OCI-LY7 (cell line): ENCODE results near the gene TRAPPC3L. TPM values are rescaled to one million over a fixed set of nuclear protein-coding genes. Genes with fewer than 3 reads are reported as not detected.

ENCODE experiments used
- BruUV-seq: library from RNA; stranded (reverse); fragments of 400-500 nt; replicated peaks from 2 replicates; lab custom pipeline; 2021; lab: Mats Ljungman, UMichigan
- CTCF ChIA-PET: fragments of 300-600 bp; sonication (Branson Sonifier 250); formaldehyde crosslinking; loops from one replicate; lab custom pipeline; 2022; ENCODE audit warnings: antibody characterized with exemption; ENCODE audit not compliant: unreplicated experiment; lab: Charles Lee
- POLR2A ChIA-PET: fragments of 300-600 bp; sonication (Branson Sonifier 250); formaldehyde crosslinking; loops from one replicate; lab custom pipeline; 2022; ENCODE audit warnings: antibody characterized with exemption; lab: Charles Lee
- DNase-seq: peaks from one replicate; pipeline ENCODE4 v3.0.0-alpha.2; 2015; ENCODE audit warnings: low spot score
- H2AFZ ChIP-seq: fragments of 200-600 bp; sonication (generic), shearing (Covaris generic); 2 replicates; pipeline ENCODE4 v1.6.1; 2014; ENCODE audit warnings: mild to moderate bottlenecking, antibody characterized with exemption, low read length, moderate library complexity
- H3K27ac ChIP-seq: fragments of 200-600 bp; sonication (generic); 2 replicates; pipeline ENCODE4 v1.5.1; 2014; ENCODE audit warnings: mixed run types, low read depth, mild to moderate bottlenecking, moderate library complexity, low read length, inconsistent platforms; ENCODE audit not compliant: poor library complexity, severe bottlenecking
- H3K36me3 ChIP-seq: fragments of 200-600 bp; sonication (generic); 2 replicates; pipeline ENCODE4 v1.6.1; 2014; ENCODE audit warnings: mild to moderate bottlenecking, antibody characterized with exemption, low read length, moderate library complexity, mixed read lengths; ENCODE audit not compliant: insufficient read depth
- H3K4me1 ChIP-seq: fragments of 200-600 bp; sonication (generic); 2 replicates; pipeline ENCODE4 v1.5.1; 2014; ENCODE audit warnings: mild to moderate bottlenecking, low read length; ENCODE audit not compliant: insufficient read depth, poor library complexity, severe bottlenecking
- H3K4me2 ChIP-seq: fragments of 200-600 bp; sonication (generic); 2 replicates; pipeline ENCODE4 v1.6.1; 2014; ENCODE audit warnings: mild to moderate bottlenecking, low read length
- H3K4me3 ChIP-seq: fragments of 200-600 bp; sonication (generic); 2 replicates; pipeline ENCODE4 v1.5.1; 2014; ENCODE audit warnings: mild to moderate bottlenecking, low read depth, low read length; ENCODE audit not compliant: poor library complexity, severe bottlenecking
- H3K79me2 ChIP-seq: fragments of 200-600 bp; sonication (generic); 2 replicates; pipeline ENCODE4 v1.6.1; 2016; ENCODE audit warnings: low read depth, mild to moderate bottlenecking, low read length, moderate library complexity, mixed read lengths; ENCODE audit not compliant: insufficient read depth
- H3K9me2 ChIP-seq: fragments of 200-600 bp; sonication (generic); 2 replicates; pipeline ENCODE4 v1.6.1; 2016; ENCODE audit warnings: mild to moderate bottlenecking, low read length, mixed read lengths; ENCODE audit not compliant: insufficient read depth
- H3K9me3 ChIP-seq: fragments of 200-600 bp; sonication (generic); 2 replicates; pipeline ENCODE4 v1.6.1; 2014; ENCODE audit warnings: mild to moderate bottlenecking, mixed run types, low read length, mixed read lengths
- H4K20me1 ChIP-seq: fragments of 200-600 bp; sonication (generic); 2 replicates; pipeline ENCODE4 v1.6.1; 2014; ENCODE audit warnings: mild to moderate bottlenecking, antibody characterized with exemption, low read length, moderate library complexity, mixed read lengths; ENCODE audit not compliant: insufficient read depth
- CTCF ChIP-seq: fragments of 200-600 bp; sonication (generic); conservative IDR thresholded peaks from 2 replicates; pipeline ENCODE4 v1.5.1; 2014; ENCODE audit warnings: mild to moderate bottlenecking, antibody characterized with exemption, low read length, moderate library complexity, mixed read lengths
- EZH2phosphoT487 ChIP-seq: fragments of 200-600 bp; sonication (generic); IDR thresholded peaks from 2 replicates; pipeline ENCODE4 v1.6.1; 2018; ENCODE audit warnings: low read depth, borderline replicate concordance, mild to moderate bottlenecking, mixed run types, antibody characterized with exemption, low read length, moderate library complexity, mixed read lengths
- intact Hi-C: fragments of 100-400 bp; cut with micrococcal nuclease; formaldehyde crosslinking; loops from one replicate; pipeline ENCODE4 v1.10.0; 2022; ENCODE audit not compliant: unreplicated experiment
- total RNA-seq, 2 experiments: library from RNA; depleted of rRNA in 1 of 2; stranded (reverse); fragments of >200 nt in 1 of 2; shearing (Covaris generic) in 1 of 2; gene quantifications; 2 replicates each; pipeline ENCODE4 v1.2.3, GENCODE V29; 2014 to 2022

Gene TRAPPC3L
- total RNA-seq, 2 experiments from 2014 or later = not detected

- H2AFZ ChIP-seq = no peak overlapping the region
- no TSS peak for BruUV-seq
- H3K4me2 ChIP-seq = no peak overlapping the region
- intact Hi-C loops = no loop called here
- no peaks in the 10 kb centered on the region for H4K20me1 ChIP-seq
- H3K79me2 ChIP-seq = no peaks in the 10 kb centered on the region
- no peaks in the 10 kb centered on the region for H3K9me3 ChIP-seq
- H3K4me3 ChIP-seq = no peak overlapping the region
- no peaks in the 10 kb centered on the region for H3K36me3 ChIP-seq
- TF ChIP-seq EZH2phosphoT487 (no peak), CTCF (no peak)
- H3K27ac ChIP-seq = no peak overlapping the region
- ChIA-PET POLR2A (interaction anchor here (0.6 to 0.7 kb wide), 2 partner anchors 113 to 122 kb away, joined by 3 read pairs; no protein-coding TSS in a partner anchor), CTCF (interaction anchor here (1.1 kb wide), 1 partner anchor 16 kb away, joined by 5 read pairs; no protein-coding TSS in a partner anchor)
- no peaks in the 10 kb centered on the region for H3K9me2 ChIP-seq
- no peak for DNase-seq
- no peaks in the 10 kb centered on the region for H3K4me1 ChIP-seq
Observed at GRCh38 chr6:116557893-116558292, 12.4 kb upstream of the TRAPPC3L start.

- intact Hi-C loops = no loop called here
- ChIA-PET CTCF (no interaction called here), POLR2A (interaction anchor here (0.7 kb wide), 1 partner anchor 167 kb away, joined by 4 read pairs; no protein-coding TSS in a partner anchor)
- no peaks in the 10 kb centered on the region for H3K9me3 ChIP-seq
- H3K4me2 ChIP-seq = no peak overlapping the region
- no TSS peak for BruUV-seq
- no peaks in the 10 kb centered on the region for H3K79me2 ChIP-seq
- no peak overlapping the region for H2AFZ ChIP-seq
- no peaks in the 10 kb centered on the region for H3K4me1 ChIP-seq
- no peaks in the 10 kb centered on the region for H4K20me1 ChIP-seq
- DNase-seq = no peak
- no peaks in the 10 kb centered on the region for H3K36me3 ChIP-seq
- no peak for TF ChIP-seq CTCF
- no peak for TF ChIP-seq EZH2phosphoT487
- no peak overlapping the region for H3K4me3 ChIP-seq
- H3K27ac ChIP-seq = no peak overlapping the region
- H3K9me2 ChIP-seq = no peaks in the 10 kb centered on the region
Observed at GRCh38 chr6:116556814-116557415, 11.4 kb upstream of the TRAPPC3L start.

GRCh38 chr6:116556065-116556464 lies 10.6 kb upstream of the TRAPPC3L start:
- H3K4me1 ChIP-seq = no peaks in the 10 kb centered on the region
- CTCF ChIA-PET = no interaction called here
- H3K4me3 ChIP-seq = no peak overlapping the region
- TF ChIP-seq EZH2phosphoT487 (no peak), CTCF (no peak)
- H3K27ac ChIP-seq = no peak overlapping the region
- no TSS peak for BruUV-seq
- H4K20me1 ChIP-seq = no peaks in the 10 kb centered on the region
- intact Hi-C loops = no loop called here
- H3K9me3 ChIP-seq = no peaks in the 10 kb centered on the region
- DNase-seq = no peak
- no peaks in the 10 kb centered on the region for H3K36me3 ChIP-seq
- H2AFZ ChIP-seq = no peak overlapping the region
- POLR2A ChIA-PET = no interaction called here
- no peaks in the 10 kb centered on the region for H3K79me2 ChIP-seq
- no peaks in the 10 kb centered on the region for H3K9me2 ChIP-seq
- H3K4me2 ChIP-seq = no peak overlapping the region
